KMS-11 (cell line): ENCODE results near the gene SCAMP5.

Source experiments
- H2AFZ ChIP-seq: fragments of 200-600 bp; sonication (generic); 2 replicates; pipeline ENCODE4 v1.6.1; 2016; ENCODE audit warnings: antibody characterized with exemption, mixed run types, low read depth
- H3K27ac ChIP-seq: fragments of 200-600 bp; sonication (generic); 2 replicates; pipeline ENCODE4 v1.6.1; 2016; ENCODE audit warnings: mild to moderate bottlenecking, mixed run types
- H3K27me3 ChIP-seq: fragments of 200-600 bp; sonication (generic); 2 replicates; pipeline ENCODE4 v1.6.1; 2017; ENCODE audit warnings: mild to moderate bottlenecking, low read depth, mixed run types, moderate library complexity; ENCODE audit not compliant: insufficient read depth
- H3K36me3 ChIP-seq: fragments of 200-600 bp; sonication (generic); 2 replicates; pipeline ENCODE4 v1.6.1; 2017; ENCODE audit warnings: mild to moderate bottlenecking, mixed run types; ENCODE audit not compliant: insufficient read depth
- H3K4me1 ChIP-seq: fragments of 200-600 bp; sonication (generic); 2 replicates; pipeline ENCODE4 v1.6.1; 2016; ENCODE audit warnings: mild to moderate bottlenecking, low read depth, mixed run types; ENCODE audit not compliant: poor library complexity, severe bottlenecking
- H3K4me2 ChIP-seq: fragments of 200-600 bp; sonication (generic); 2 replicates; pipeline ENCODE4 v1.7.0; 2016; ENCODE audit warnings: mild to moderate bottlenecking, mixed run types
- H3K4me3 ChIP-seq: fragments of 200-600 bp; sonication (generic); IDR thresholded peaks from 2 replicates; pipeline ENCODE4 v1.6.1; 2017; ENCODE audit warnings: low read depth, low read length, mixed read lengths; ENCODE audit not compliant: insufficient read depth
- H3K79me2 ChIP-seq: fragments of 200-600 bp; sonication (generic); 2 replicates; pipeline ENCODE4 v1.6.1; 2016; ENCODE audit warnings: low read depth, mixed run types; ENCODE audit not compliant: insufficient read depth
- H3K9ac ChIP-seq: fragments of 200-600 bp; sonication (generic); 2 replicates; pipeline ENCODE4 v1.6.1; 2016; ENCODE audit warnings: mild to moderate bottlenecking, mixed run types
- H4K20me1 ChIP-seq: fragments of 200-600 bp; sonication (generic); 2 replicates; pipeline ENCODE4 v1.6.1; 2016; ENCODE audit warnings: mild to moderate bottlenecking, mixed run types; ENCODE audit not compliant: insufficient read depth
- TF ChIP-seq, protein P1 (sequence below): fragments of 200-600 bp; sonication (generic); conservative IDR thresholded peaks from 2 replicates; pipeline ENCODE4 v1.6.1; 2017; ENCODE audit warnings: low read depth, mild to moderate bottlenecking, antibody characterized with exemption, low read length, moderate library complexity, mixed read lengths

The SCAMP5 gene

DNA sequence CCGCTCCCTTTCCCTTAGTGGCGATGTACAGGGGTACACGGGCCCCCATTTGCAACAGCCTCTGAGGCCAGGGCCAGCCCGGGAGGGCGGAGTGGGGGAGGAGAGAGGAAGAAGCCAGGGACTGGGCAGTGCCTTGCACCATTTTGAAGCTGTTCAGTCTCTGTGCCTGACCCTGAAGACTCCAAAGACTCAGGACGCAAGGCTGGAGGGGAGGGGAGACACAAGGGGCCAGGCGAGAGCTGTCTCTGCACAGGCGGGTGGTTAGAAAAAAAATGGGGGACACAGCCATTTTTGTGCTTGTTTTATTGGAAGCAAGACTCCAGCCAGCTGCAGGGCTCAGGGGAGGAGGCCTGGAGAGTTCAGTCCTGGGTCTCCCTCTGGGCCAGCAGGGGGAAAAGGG, 40.3 kb upstream of the SCAMP5 start:
- Histone ChIP-seq H3K27ac (no peak overlapping the region), H3K4me2 (peak overlapping the region; percentile 85; the same call in 1 of the 2 replicates), H2AFZ (no peak overlapping the region), H3K9ac (no peak overlapping the region), H3K27me3 (no peaks in the 10 kb centered on the region), H4K20me1 (no peaks in the 10 kb centered on the region), H3K36me3 (no peaks in the 10 kb centered on the region), H3K79me2 (peaks cover 13% of the 10 kb centered on the region), H3K4me1 (peaks cover 26% of the 10 kb centered on the region), H3K4me3 (no peak overlapping the region)
- TF ChIP-seq, protein P1, sequence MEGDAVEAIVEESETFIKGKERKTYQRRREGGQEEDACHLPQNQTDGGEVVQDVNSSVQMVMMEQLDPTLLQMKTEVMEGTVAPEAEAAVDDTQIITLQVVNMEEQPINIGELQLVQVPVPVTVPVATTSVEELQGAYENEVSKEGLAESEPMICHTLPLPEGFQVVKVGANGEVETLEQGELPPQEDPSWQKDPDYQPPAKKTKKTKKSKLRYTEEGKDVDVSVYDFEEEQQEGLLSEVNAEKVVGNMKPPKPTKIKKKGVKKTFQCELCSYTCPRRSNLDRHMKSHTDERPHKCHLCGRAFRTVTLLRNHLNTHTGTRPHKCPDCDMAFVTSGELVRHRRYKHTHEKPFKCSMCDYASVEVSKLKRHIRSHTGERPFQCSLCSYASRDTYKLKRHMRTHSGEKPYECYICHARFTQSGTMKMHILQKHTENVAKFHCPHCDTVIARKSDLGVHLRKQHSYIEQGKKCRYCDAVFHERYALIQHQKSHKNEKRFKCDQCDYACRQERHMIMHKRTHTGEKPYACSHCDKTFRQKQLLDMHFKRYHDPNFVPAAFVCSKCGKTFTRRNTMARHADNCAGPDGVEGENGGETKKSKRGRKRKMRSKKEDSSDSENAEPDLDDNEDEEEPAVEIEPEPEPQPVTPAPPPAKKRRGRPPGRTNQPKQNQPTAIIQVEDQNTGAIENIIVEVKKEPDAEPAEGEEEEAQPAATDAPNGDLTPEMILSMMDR: no peak

DNA sequence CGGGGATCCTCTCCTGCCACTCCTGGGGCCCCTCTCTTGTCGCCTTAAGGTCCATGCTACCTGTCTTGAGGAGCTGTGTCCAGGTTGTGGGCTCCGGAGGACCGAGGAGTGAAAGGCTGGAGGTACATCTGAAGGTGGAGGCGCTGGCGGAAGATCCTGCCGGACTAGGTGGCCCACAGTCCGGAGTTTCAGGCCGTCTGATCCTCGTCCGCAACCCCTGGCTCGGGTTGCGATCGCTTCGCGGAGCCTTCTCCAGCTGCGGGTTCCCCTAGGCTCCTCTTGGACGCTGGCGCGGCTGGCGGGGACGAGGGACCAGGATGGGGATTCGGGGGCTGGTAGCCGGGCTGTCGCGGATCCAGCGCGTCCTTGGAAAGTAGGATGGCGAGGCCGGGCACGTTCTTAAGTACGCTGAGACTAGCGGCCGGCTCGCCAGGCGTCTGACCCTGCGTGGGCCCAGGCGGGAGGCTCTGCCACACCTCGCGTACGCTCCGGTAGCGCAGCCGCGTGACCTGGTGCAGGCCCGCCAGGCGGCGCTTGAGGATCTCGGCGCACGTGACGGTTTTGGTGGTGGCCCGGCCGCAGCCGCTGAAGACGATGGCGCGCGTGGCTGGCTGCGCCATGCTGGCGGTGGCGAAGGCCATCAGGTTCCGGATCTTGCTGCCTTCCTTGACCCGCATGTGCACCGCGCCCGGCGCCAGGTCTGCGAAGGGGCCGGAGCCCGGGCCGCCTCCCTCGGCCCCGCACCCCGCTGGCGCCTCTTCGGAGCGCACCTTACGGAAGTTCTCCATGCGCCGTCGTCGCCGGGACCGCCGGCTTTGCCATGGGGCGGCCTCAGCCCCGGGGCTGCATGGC, 39.3 kb upstream of the SCAMP5 start:
- Histone ChIP-seq H3K4me3 (no peak overlapping the region), H3K36me3 (no peaks in the 10 kb centered on the region), H4K20me1 (no peaks in the 10 kb centered on the region), H3K4me1 (peaks cover 31% of the 10 kb centered on the region), H2AFZ (peak overlapping the region; percentile 97), H3K27me3 (no peaks in the 10 kb centered on the region), H3K79me2 (peaks cover 13% of the 10 kb centered on the region), H3K4me2 (peak overlapping the region; percentile 85), H3K9ac (peak overlapping the region; percentile 92), H3K27ac (peak overlapping the region; percentile 77)
- TF ChIP-seq, protein P1: peak; percentile 45; the same call in 1 of the 2 replicates

DNA sequence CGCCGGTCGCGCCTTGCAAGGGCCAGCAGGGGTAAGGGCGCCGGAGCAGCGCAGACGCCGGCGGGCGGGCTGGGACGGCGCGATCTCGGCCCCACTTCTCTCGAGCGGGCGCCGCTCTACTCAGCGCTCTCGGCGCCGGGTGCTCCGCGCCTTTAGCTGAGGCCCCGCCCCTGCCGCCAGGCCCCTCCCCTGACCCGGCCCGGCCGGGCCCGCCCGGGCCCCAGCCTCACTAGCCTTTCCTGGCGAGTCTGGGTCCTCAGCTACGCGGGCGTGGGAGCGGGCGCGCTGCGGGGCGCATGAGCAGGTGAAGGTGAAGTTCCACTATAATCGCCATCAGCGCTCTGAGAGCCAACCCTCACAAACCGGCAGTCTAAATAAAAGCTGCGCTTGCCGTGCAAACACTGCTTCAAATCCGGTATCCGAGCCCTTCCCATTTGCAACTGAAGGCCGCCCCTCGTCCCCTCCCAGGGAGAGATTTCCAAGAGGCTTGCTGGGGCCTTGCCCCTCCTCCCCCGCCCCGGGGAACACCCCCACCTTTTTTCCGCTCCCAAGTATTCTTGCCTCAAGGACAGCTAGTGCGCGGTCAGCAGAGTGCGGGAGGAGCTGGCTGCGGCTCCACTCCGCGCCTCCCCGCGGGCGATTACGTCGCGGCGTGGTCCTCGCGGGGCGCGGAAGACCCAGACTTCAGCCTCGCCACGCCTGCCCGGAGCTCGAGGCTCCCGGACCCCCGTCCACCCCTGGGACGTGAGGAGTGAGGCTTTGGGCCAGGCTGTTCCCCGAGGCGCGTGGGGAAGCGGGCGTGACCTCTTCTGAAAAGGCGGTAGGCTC, 38.5 kb upstream of the SCAMP5 start, which contains the start of gene RPP25:
RPP25 (minus strand) TSS at position 125 of the 828 bp plus-strand sequence. CDS start 189 bp downstream, outside the sequence.
- Histone ChIP-seq H3K27me3 (no peaks in the 10 kb centered on the region), H3K36me3 (no peaks in the 10 kb centered on the region), H3K4me1 (peaks cover 38% of the 10 kb centered on the region), H3K79me2 (peaks cover 13% of the 10 kb centered on the region), H2AFZ (peak within 1 kb of the TSS; percentile 97), H3K27ac (peak within 1 kb of the TSS; percentile 77), H4K20me1 (no peaks in the 10 kb centered on the region), H3K4me2 (peak within 1 kb of the TSS; percentile 85), H3K4me3 (no peak within 1 kb of the TSS), H3K9ac (peak within 1 kb of the TSS; percentile 92)
- TF ChIP-seq, protein P1: no peak

DNA sequence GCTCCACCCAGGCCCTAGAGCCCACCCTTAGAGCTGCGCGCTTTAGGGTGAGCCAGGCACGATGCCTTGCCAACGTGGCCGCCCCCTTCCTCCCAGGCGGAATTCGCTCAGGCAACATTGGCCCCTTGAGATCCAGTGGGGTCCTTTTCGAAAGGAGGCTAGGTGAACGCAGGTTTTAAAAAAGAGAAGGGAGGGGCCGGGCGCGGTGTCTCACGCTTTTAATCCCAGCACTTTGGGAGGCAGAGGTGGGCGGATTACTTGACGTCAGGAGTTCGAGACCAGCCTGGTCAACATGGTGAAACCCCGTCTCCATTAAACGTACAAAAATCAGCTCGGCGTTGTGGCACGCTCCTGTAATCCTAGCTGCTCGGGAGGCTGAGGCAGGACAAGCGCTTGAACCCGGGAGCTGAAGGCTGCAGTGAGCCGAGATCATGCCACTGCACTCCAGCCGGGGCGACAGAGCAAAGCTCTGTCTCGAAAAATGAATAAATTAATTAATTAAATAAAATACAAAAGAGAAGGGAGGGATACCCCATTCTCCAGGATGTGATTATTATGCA, 37.8 kb upstream of the SCAMP5 start:
- Histone ChIP-seq H3K4me1 (peaks cover 38% of the 10 kb centered on the region), H2AFZ (peak overlapping the region; percentile 97), H3K4me2 (peak overlapping the region; percentile 85), H3K9ac (peak overlapping the region; percentile 92), H3K4me3 (no peak overlapping the region), H3K27ac (peak overlapping the region; percentile 77; the same call in 1 of the 2 replicates), H3K36me3 (no peaks in the 10 kb centered on the region), H4K20me1 (no peaks in the 10 kb centered on the region), H3K27me3 (no peaks in the 10 kb centered on the region), H3K79me2 (peaks cover 13% of the 10 kb centered on the region)
- TF ChIP-seq, protein P1: no peak
